HL-60 (cell line): ENCODE measurements around the gene UBE2U.

Experiments used
- DNase-seq, 2 experiments: peaks; one replicate each; pipeline ENCODE4 v3.0.0-alpha.2; 2010 to 2020; ENCODE audit warnings: low read depth in 1 of 2, low spot score in 1 of 2
- H3K27ac ChIP-seq: fragments of 250-450 bp; sonication (Bioruptor Pico); replicated peaks from 2 replicates; pipeline ENCODE4 v1.5.1; 2020; ENCODE audit warnings: mild to moderate bottlenecking, moderate library complexity
- H3K27me3 ChIP-seq: fragments of 250-450 bp; sonication (Bioruptor Pico); 2 replicates; pipeline ENCODE4 v1.5.1; 2021; ENCODE audit warnings: mild to moderate bottlenecking, moderate library complexity; ENCODE audit not compliant: insufficient read depth, poor library complexity, severe bottlenecking
- H3K4me3 ChIP-seq: replicated peaks from 2 replicates; pipeline ENCODE4 v1.5.1; 2011; ENCODE audit warnings: mild to moderate bottlenecking, control low read depth, low read length; ENCODE audit not compliant: insufficient read depth
- GABPA ChIP-seq: IDR thresholded peaks from 2 replicates; pipeline ENCODE4 v1.6.1; 2012; ENCODE audit warnings: low read depth
- POLR2AphosphoS5 ChIP-seq: IDR thresholded peaks from 2 replicates; pipeline ENCODE4 v1.6.1; 2012; ENCODE audit warnings: low read depth
- SPI1 ChIP-seq: IDR thresholded peaks from 2 replicates; pipeline ENCODE4 v1.6.1; 2012; ENCODE audit warnings: low read depth, mild to moderate bottlenecking, borderline replicate concordance
- TF ChIP-seq, protein P1 (sequence below): IDR thresholded peaks from 2 replicates; pipeline ENCODE4 v1.6.1; 2012; ENCODE audit warnings: low read depth; ENCODE audit not compliant: insufficient replicate concordance
- TF ChIP-seq, protein P2 (sequence below): IDR thresholded peaks from one replicate; pipeline ENCODE4 v1.5.1; 2011; ENCODE audit warnings: low read length, control low read depth, inconsistent platforms; ENCODE audit not compliant: insufficient read depth

UBE2U gene

DNA sequence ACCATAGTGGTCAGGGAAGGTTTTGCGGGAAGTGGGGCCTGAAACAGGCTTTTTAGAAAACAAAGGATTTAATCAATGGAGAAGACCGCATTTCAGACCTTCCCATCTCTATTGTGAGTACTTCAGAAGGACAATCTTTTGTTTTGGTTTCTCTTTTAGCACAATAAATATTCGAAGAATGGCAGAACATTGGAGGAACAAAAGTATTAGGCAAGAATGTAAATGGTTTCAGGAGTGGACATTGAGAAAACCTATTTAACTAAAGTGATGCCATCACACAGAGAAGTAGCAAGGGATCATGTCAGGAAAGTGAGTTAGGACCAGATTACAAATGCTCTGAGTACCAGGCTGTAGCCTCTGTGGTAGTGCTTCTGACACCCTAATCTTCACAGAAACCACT is 26.8 kb upstream of the UBE2U start:
- TF ChIP-seq, protein P1, sequence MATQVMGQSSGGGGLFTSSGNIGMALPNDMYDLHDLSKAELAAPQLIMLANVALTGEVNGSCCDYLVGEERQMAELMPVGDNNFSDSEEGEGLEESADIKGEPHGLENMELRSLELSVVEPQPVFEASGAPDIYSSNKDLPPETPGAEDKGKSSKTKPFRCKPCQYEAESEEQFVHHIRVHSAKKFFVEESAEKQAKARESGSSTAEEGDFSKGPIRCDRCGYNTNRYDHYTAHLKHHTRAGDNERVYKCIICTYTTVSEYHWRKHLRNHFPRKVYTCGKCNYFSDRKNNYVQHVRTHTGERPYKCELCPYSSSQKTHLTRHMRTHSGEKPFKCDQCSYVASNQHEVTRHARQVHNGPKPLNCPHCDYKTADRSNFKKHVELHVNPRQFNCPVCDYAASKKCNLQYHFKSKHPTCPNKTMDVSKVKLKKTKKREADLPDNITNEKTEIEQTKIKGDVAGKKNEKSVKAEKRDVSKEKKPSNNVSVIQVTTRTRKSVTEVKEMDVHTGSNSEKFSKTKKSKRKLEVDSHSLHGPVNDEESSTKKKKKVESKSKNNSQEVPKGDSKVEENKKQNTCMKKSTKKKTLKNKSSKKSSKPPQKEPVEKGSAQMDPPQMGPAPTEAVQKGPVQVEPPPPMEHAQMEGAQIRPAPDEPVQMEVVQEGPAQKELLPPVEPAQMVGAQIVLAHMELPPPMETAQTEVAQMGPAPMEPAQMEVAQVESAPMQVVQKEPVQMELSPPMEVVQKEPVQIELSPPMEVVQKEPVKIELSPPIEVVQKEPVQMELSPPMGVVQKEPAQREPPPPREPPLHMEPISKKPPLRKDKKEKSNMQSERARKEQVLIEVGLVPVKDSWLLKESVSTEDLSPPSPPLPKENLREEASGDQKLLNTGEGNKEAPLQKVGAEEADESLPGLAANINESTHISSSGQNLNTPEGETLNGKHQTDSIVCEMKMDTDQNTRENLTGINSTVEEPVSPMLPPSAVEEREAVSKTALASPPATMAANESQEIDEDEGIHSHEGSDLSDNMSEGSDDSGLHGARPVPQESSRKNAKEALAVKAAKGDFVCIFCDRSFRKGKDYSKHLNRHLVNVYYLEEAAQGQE: no peak
- TF ChIP-seq GABPA: no peak
- TF ChIP-seq POLR2AphosphoS5: no peak
- TF ChIP-seq SPI1: no peak
- TF ChIP-seq, protein P2, sequence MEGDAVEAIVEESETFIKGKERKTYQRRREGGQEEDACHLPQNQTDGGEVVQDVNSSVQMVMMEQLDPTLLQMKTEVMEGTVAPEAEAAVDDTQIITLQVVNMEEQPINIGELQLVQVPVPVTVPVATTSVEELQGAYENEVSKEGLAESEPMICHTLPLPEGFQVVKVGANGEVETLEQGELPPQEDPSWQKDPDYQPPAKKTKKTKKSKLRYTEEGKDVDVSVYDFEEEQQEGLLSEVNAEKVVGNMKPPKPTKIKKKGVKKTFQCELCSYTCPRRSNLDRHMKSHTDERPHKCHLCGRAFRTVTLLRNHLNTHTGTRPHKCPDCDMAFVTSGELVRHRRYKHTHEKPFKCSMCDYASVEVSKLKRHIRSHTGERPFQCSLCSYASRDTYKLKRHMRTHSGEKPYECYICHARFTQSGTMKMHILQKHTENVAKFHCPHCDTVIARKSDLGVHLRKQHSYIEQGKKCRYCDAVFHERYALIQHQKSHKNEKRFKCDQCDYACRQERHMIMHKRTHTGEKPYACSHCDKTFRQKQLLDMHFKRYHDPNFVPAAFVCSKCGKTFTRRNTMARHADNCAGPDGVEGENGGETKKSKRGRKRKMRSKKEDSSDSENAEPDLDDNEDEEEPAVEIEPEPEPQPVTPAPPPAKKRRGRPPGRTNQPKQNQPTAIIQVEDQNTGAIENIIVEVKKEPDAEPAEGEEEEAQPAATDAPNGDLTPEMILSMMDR: no peak
- no peak overlapping the region for H3K27ac ChIP-seq

DNA sequence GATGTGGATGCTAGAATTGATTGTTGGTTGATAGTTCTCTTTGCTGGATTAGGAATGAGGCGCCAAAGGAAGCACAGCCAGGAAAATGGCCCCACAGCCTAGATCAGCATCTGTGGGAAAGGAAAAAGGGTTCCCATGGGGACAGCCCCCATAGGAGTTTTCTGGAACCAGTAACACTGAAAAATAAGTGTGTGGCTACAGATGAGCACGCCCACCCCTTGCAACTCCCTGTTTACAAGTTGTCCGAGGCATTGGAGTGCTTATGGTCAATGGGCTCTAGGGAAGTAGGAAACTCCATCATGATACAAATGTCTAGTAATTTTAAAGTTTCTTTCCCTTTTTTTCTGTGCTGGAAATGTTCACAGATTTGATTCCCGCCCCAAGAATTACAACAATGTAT is 23.8 kb upstream of the UBE2U start:
- no peak overlapping the region for H3K27ac ChIP-seq
- no peaks in the 10 kb centered on the region for H3K27me3 ChIP-seq
- no peak for DNase-seq
- H3K4me3 ChIP-seq: no peak overlapping the region
- TF ChIP-seq, protein P2: no peak
- TF ChIP-seq, protein P1: no peak
- TF ChIP-seq POLR2AphosphoS5 (no peak), SPI1 (no peak), GABPA (no peak)

More for the DNA sequence above, 26.8 kb upstream of the UBE2U start:
- H3K4me3 ChIP-seq: no peak overlapping the region
- H3K27me3 ChIP-seq: no peaks in the 10 kb centered on the region
- no peak for DNase-seq

DNA sequence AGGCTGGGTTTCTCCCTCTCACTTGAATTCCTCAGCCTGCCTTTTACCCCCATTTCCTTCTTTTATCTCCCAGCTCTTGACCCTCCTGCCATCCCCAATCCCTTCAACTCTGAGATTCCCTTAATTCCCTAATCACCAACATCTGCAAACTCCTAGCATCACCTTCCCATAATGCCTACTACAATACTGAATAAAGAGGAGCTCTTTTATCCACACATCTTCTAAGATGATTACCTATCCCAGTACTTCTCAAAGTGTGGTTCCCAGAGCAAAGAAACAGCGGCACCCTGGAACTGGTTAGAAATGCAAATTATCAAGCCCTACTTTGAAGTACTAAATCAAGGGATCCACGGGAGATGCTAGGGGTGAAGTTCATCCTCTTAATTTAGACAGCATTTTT is 21.2 kb upstream of the UBE2U start:
- TF ChIP-seq, protein P1: no peak
- TF ChIP-seq, protein P2: no peak
- TF ChIP-seq POLR2AphosphoS5 (no peak), SPI1 (no peak), GABPA (no peak)
- DNase-seq: no peak
- Histone ChIP-seq H3K27me3 (no peaks in the 10 kb centered on the region), H3K27ac (no peak overlapping the region), H3K4me3 (no peak overlapping the region)
